HepG2 (cell line): ENCODE measurements around the gene TPPP2. TPM values are rescaled to one million over a fixed set of nuclear protein-coding genes. Genes with fewer than 3 reads are reported as not detected.

Source experiments
- FIP1L1 ChIP-seq: fragments of 200-400 bp; formaldehyde crosslinking; IDR thresholded peaks from 2 replicates; pipeline ENCODE4 v1.6.1; 2018; ENCODE audit warnings: low read depth, mild to moderate bottlenecking, low read length, moderate library complexity, borderline replicate concordance; ENCODE audit not compliant: insufficient read depth
- HNRNPUL1 ChIP-seq: fragments of 200-400 bp; formaldehyde crosslinking; IDR thresholded peaks from 2 replicates; pipeline ENCODE4 v1.6.1; 2017; ENCODE audit warnings: low read depth, mild to moderate bottlenecking, low read length, moderate library complexity
- ISL2 ChIP-seq: sonication (generic); formaldehyde crosslinking; IDR thresholded peaks from 2 replicates; pipeline ENCODE4 v1.5.0; 2020; ENCODE audit warnings: missing genetic modification reagents
- KLF6 ChIP-seq: IDR thresholded peaks from 2 replicates; pipeline ENCODE4 v1.8.0; 2016; ENCODE audit warnings: missing biosample characterization, missing genetic modification reagents
- KMT2A ChIP-seq: sonication (generic); formaldehyde crosslinking; IDR thresholded peaks from 2 replicates; pipeline ENCODE4 v1.4.0; 2020; ENCODE audit warnings: missing genetic modification reagents
- MTF1 ChIP-seq: sonication (generic); formaldehyde crosslinking; IDR thresholded peaks from 2 replicates; pipeline ENCODE4 v1.5.0; 2020; ENCODE audit warnings: missing genetic modification reagents
- PITX1 ChIP-seq: sonication (generic); formaldehyde crosslinking; IDR thresholded peaks from 2 replicates; pipeline ENCODE4 v1.5.1; 2020; ENCODE audit warnings: mild to moderate bottlenecking, missing genetic modification reagents
- TAF1 ChIP-seq: sonication (generic); formaldehyde crosslinking; IDR thresholded peaks from 2 replicates; pipeline ENCODE4 v1.4.0; 2020; ENCODE audit warnings: missing genetic modification reagents
- TCF7 ChIP-seq: sonication (generic); IDR thresholded peaks from 2 replicates; pipeline ENCODE4 v1.6.1; 2016; ENCODE audit warnings: antibody characterized with exemption, low read depth
- YEATS4 ChIP-seq: sonication (generic); formaldehyde crosslinking; IDR thresholded peaks from 2 replicates; pipeline ENCODE4 v1.4.0; 2020; ENCODE audit warnings: missing genetic modification reagents, borderline replicate concordance
- ZBTB8A ChIP-seq: sonication (generic); formaldehyde crosslinking; IDR thresholded peaks from 2 replicates; pipeline ENCODE4 v1.4.0; 2020; ENCODE audit warnings: mild to moderate bottlenecking, low read depth, missing genetic modification reagents, borderline replicate concordance
- ZFP36L2 ChIP-seq: sonication (generic); formaldehyde crosslinking; IDR thresholded peaks from 2 replicates; pipeline ENCODE4 v1.4.0; 2020; ENCODE audit warnings: missing genetic modification reagents
- ZKSCAN5 ChIP-seq: sonication (generic); formaldehyde crosslinking; IDR thresholded peaks from 2 replicates; pipeline ENCODE4 v1.5.1; 2020; ENCODE audit warnings: mild to moderate bottlenecking, missing genetic modification reagents
- ZNF331 ChIP-seq: sonication (generic); formaldehyde crosslinking; IDR thresholded peaks from 2 replicates; pipeline ENCODE4 v1.4.0; 2020; ENCODE audit warnings: missing genetic modification reagents
- ZNF572 ChIP-seq: sonication (generic); formaldehyde crosslinking; IDR thresholded peaks from 2 replicates; pipeline ENCODE4 v1.5.1; 2020; ENCODE audit warnings: mild to moderate bottlenecking, missing genetic modification reagents
- ZNF615 ChIP-seq: sonication (generic); formaldehyde crosslinking; IDR thresholded peaks from 2 replicates; pipeline ENCODE4 v1.5.0; 2020; ENCODE audit warnings: mild to moderate bottlenecking, missing genetic modification reagents, borderline replicate concordance
- ZNF713 ChIP-seq: sonication (generic); formaldehyde crosslinking; IDR thresholded peaks from 2 replicates; pipeline ENCODE4 v1.4.0; 2020; ENCODE audit warnings: mild to moderate bottlenecking, missing genetic modification reagents
- ZNF841 ChIP-seq: sonication (generic); formaldehyde crosslinking; IDR thresholded peaks from 2 replicates; pipeline ENCODE4 v1.8.1; 2023; ENCODE audit warnings: missing genetic modification reagents, borderline replicate concordance
- ZNF883 ChIP-seq: sonication (generic); formaldehyde crosslinking; IDR thresholded peaks from 2 replicates; pipeline ENCODE4 v1.5.1; 2020; ENCODE audit warnings: mild to moderate bottlenecking, missing genetic modification reagents; ENCODE audit errors: not compliant biosample characterization
- polyA plus RNA-seq, 8 experiments: library from polyadenylated mRNA; depleted of rRNA in 3 of 8; stranded (reverse) in 7 of 8; unstranded in 1 of 8; fragments of >200 nt; fragmentation: Illumina TruSeq in 4 of 8; extraction: Trizol in 4 of 8; gene quantifications; 2 replicates each; pipeline versions ENCODE4 v1.2.1 to v1.2.3, GENCODE V29; 2011 to 2016; ENCODE audit warnings: low read depth in 4 of 8, missing spikeins in 1 of 8, mixed read lengths in 1 of 8; ENCODE audit not compliant: insufficient read depth in 1 of 8
- total RNA-seq, 5 experiments: library from RNA; depleted of rRNA; stranded (reverse); fragments of >200 nt; fragmentation: Illumina TruSeq; extraction: Trizol; gene quantifications; 2 replicates each; pipeline ENCODE4 v1.2.3, GENCODE V29; 2016; ENCODE audit warnings: low read depth in 1 of 5
- TF ChIP-seq, protein P1 (sequence below): IDR thresholded peaks from 2 replicates; pipeline ENCODE4 v1.6.1; 2016; ENCODE audit warnings: mild to moderate bottlenecking
- TF ChIP-seq, protein P2 (sequence below): IDR thresholded peaks from 2 replicates; pipeline ENCODE4 v1.6.1; 2012; ENCODE audit warnings: low read depth, low read length, improper control_type of control experiment
- TF ChIP-seq, protein P3 (sequence below): sonication (generic); formaldehyde crosslinking; IDR thresholded peaks from 2 replicates; pipeline ENCODE4 v1.9.0; 2021; ENCODE audit warnings: missing genetic modification reagents, borderline replicate concordance
- TF ChIP-seq, protein P4 (sequence below): sonication (generic); formaldehyde crosslinking; IDR thresholded peaks from 2 replicates; pipeline ENCODE4 v1.8.1; 2023; ENCODE audit warnings: mild to moderate bottlenecking, missing genetic modification reagents
- TF ChIP-seq, protein P5 (sequence below): sonication (generic); formaldehyde crosslinking; IDR thresholded peaks from 2 replicates; pipeline ENCODE4 v1.5.0; 2020; ENCODE audit warnings: missing genetic modification reagents

Gene TPPP2
- total and polyA plus RNA-seq, 2 of the 13 experiments (the other 11 are each of a cell fraction or from before 2014, with no cell fraction given), result 0.58 to 4.2 TPM

DNA sequence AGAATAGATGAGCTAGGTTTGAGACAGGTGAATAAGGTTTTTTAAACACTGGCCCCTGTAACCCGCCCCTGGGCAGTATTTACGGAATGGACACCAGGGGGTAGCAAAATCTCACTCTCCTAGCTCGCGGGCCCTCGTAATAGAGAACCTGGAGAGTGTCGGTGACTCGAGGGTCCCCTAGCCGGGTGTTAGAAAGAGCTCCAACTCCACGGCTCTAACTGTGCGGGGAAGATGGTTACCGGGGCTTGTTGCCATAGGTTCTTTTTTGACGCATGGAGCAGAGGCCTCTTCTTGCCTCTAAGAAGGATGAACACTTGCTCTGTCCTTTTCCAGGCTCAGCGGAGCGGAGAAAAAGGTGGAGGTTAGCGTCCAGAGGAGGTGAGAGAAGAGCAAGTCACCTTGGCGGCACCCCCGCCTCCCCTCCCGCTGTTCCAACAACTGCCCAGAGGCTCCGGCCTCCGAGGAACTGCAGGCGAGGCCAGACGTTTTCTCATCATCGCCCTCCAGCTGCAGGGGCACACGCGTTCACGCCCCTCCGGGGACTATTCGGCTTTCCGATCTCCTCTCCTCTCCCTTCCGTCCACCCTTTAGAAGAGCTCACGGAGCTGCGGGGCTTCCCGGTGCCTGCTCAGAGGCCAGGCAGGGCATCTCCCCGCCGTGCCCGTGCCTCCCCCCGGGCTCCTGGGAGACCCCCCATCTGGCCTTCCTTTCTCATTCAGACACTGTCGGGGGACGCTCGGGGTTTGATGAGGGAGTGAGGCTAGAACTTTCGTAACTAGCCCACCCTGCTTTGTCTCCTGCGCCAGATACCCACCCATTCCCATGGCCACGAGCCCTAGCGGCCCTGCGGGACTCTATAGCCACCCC is 38.7 kb downstream of the TPPP2 start (continued):
- TF ChIP-seq TCF7 (no peak), ZNF572 (CRISPR knock-in tag) (no peak), ZKSCAN5 (CRISPR knock-in tag) (peak; percentile 95), ZBTB8A (CRISPR knock-in tag) (no peak), MTF1 (CRISPR knock-in tag) (no peak), ZNF615 (CRISPR knock-in tag) (no peak), TAF1 (CRISPR knock-in tag) (0 out of 2 replicates have a peak, but pooled peaks have one; percentile 22), YEATS4 (no peak), ZNF331 (peak; percentile 39; the same call in 1 of the 2 replicates), KLF6 (CRISPR knock-in tag) (no peak), ZFP36L2 (CRISPR knock-in tag) (no peak), PITX1 (CRISPR knock-in tag) (no peak; the same call in 1 of the 2 replicates), ZNF883 (no peak), ISL2 (no peak), HNRNPUL1 (no peak), KMT2A (0 out of 2 replicates have a peak, but pooled peaks have one; percentile 55), ZNF841 (CRISPR knock-in tag) (no peak), FIP1L1 (no peak), ZNF713 (CRISPR knock-in tag) (no peak)
- TF ChIP-seq, protein P1, sequence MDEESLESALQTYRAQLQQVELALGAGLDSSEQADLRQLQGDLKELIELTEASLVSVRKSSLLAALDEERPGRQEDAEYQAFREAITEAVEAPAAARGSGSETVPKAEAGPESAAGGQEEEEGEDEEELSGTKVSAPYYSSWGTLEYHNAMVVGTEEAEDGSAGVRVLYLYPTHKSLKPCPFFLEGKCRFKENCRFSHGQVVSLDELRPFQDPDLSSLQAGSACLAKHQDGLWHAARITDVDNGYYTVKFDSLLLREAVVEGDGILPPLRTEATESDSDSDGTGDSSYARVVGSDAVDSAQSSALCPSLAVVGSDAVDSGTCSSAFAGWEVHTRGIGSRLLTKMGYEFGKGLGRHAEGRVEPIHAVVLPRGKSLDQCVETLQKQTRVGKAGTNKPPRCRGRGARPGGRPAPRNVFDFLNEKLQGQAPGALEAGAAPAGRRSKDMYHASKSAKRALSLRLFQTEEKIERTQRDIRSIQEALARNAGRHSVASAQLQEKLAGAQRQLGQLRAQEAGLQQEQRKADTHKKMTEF (CRISPR knock-in tag), result no peak; the same call in 1 of the 2 replicates
- TF ChIP-seq, protein P2, sequence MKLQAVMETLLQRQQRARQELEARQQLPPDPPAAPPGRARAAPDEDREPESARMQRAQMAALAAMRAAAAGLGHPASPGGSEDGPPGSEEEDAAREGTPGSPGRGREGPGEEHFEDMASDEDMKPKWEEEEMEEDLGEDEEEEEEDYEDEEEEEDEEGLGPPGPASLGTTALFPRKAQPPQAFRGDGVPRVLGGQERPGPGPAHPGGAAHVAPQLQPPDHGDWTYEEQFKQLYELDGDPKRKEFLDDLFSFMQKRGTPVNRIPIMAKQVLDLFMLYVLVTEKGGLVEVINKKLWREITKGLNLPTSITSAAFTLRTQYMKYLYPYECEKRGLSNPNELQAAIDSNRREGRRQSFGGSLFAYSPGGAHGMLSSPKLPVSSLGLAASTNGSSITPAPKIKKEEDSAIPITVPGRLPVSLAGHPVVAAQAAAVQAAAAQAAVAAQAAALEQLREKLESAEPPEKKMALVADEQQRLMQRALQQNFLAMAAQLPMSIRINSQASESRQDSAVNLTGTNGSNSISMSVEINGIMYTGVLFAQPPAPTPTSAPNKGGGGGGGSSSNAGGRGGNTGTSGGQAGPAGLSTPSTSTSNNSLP, result no peak
- TF ChIP-seq, protein P3, sequence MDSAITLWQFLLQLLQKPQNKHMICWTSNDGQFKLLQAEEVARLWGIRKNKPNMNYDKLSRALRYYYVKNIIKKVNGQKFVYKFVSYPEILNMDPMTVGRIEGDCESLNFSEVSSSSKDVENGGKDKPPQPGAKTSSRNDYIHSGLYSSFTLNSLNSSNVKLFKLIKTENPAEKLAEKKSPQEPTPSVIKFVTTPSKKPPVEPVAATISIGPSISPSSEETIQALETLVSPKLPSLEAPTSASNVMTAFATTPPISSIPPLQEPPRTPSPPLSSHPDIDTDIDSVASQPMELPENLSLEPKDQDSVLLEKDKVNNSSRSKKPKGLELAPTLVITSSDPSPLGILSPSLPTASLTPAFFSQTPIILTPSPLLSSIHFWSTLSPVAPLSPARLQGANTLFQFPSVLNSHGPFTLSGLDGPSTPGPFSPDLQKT, result no peak
- TF ChIP-seq, protein P4, sequence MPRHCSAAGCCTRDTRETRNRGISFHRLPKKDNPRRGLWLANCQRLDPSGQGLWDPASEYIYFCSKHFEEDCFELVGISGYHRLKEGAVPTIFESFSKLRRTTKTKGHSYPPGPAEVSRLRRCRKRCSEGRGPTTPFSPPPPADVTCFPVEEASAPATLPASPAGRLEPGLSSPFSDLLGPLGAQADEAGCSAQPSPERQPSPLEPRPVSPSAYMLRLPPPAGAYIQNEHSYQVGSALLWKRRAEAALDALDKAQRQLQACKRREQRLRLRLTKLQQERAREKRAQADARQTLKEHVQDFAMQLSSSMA (CRISPR knock-in tag), result peak; percentile 1; the same call in 1 of the 2 replicates
- TF ChIP-seq, protein P5, sequence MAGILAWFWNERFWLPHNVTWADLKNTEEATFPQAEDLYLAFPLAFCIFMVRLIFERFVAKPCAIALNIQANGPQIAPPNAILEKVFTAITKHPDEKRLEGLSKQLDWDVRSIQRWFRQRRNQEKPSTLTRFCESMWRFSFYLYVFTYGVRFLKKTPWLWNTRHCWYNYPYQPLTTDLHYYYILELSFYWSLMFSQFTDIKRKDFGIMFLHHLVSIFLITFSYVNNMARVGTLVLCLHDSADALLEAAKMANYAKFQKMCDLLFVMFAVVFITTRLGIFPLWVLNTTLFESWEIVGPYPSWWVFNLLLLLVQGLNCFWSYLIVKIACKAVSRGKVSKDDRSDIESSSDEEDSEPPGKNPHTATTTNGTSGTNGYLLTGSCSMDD (CRISPR knock-in tag), result no peak
